Measurements from ENCODE around the gene TNIK.

GRCh38 chr3:171172070-171172469, 288.1 kb downstream of the TNIK start:
- TF ChIP-seq CTCF (conservative IDR thresholded peaks at IDR 0.05; ENCODE audit: low read depth, low read length) (no peak), USF2 (IDR thresholded peaks at IDR 0.05; ENCODE audit: low read depth, low read length) (no peak), POLR2A (IDR thresholded peaks at IDR 0.05; ENCODE audit: low read depth, low read length) (no peak), ELK1 (IDR thresholded peaks at IDR 0.05; ENCODE audit: borderline replicate concordance, low read depth, low read length) (no peak), BHLHE40 (IDR thresholded peaks at IDR 0.05; ENCODE audit: low read depth, low read length) (no peak), FOS (IDR thresholded peaks at IDR 0.05; ENCODE audit: low read depth, low read length) (no peak), SMC3 (IDR thresholded peaks at IDR 0.05; ENCODE audit: low read depth, low read length) (no peak), MAZ (IDR thresholded peaks at IDR 0.05; ENCODE audit: borderline replicate concordance, low read depth, low read length) (no peak), RAD21 (IDR thresholded peaks at IDR 0.05; ENCODE audit: low read length) (no peak), NFE2L2 (IDR thresholded peaks at IDR 0.05; ENCODE audit: low read depth, low read length) (no peak)

Measured in IMR-90 (cell line).